DMS 273 (cell line): ENCODE data around the gene UCP3.
"Not testable (repeated sequence)": the region's sequence is repeated elsewhere in the genome, so short reads cannot be mapped to it uniquely, and the experiment has no call there.

Experiments used
- DNase-seq: peaks from one replicate; lab custom pipeline; 2025; ENCODE audit not compliant: unreplicated experiment; lab: John Stamatoyannopoulos, UW

UCP3 gene

GRCh38 chr11:74002832-74003231 lies 6.1 kb downstream of the UCP3 start:
- no peak for DNase-seq

- DNase-seq = no peak
Observed at GRCh38 chr11:74001822-74002286, 7.0 kb downstream of the UCP3 start.

- DNase-seq = no peak
Observed at GRCh38 chr11:74000307-74001133, 8.4 kb downstream of the UCP3 start.

- DNase-seq = no peak
Observed at GRCh38 chr11:73999581-74000306, 9.1 kb downstream of the UCP3 start.

GRCh38 chr11:73998846-73999575 lies 9.9 kb downstream of the UCP3 start:
- DNase-seq = no peak

GRCh38 chr11:73997120-73997770 lies 11.6 kb downstream of the UCP3 start:
- DNase-seq = no peak

- no peak for DNase-seq
Observed at GRCh38 chr11:73996161-73996747, 12.6 kb downstream of the UCP3 start.

- DNase-seq = no peak
Observed at GRCh38 chr11:73995731-73996130, 13.2 kb downstream of the UCP3 start.

GRCh38 chr11:73995247-73995646 lies 13.6 kb downstream of the UCP3 start:
- no peak for DNase-seq

- DNase-seq = no peak
Observed at GRCh38 chr11:73991471-73992006, 17.3 kb downstream of the UCP3 start.

- DNase-seq = no peak
Observed at GRCh38 chr11:73990730-73991129, 18.2 kb downstream of the UCP3 start.

- DNase-seq = no peak
Observed at GRCh38 chr11:73989156-73989555, 19.7 kb downstream of the UCP3 start.

GRCh38 chr11:73988227-73988626 lies 20.7 kb downstream of the UCP3 start:
- no peak for DNase-seq

GRCh38 chr11:73985661-73986060 lies 23.2 kb downstream of the UCP3 start:
- DNase-seq = not testable (repeated sequence)

GRCh38 chr11:73983741-73984538 lies 24.9 kb downstream of the UCP3 start:
- DNase-seq = peak; percentile 90

- peak; percentile 97 for DNase-seq
Observed at GRCh38 chr11:73982990-73983740, 25.7 kb downstream of the UCP3 start.

GRCh38 chr11:73982595-73982989 lies 26.3 kb downstream of the UCP3 start, which contains the start of gene UCP2:
Gene UCP2 (minus strand): TSS chr11:73982843. CDS start chr11:73978378, 4,465 bp downstream.
- peak; percentile 94 for DNase-seq

GRCh38 chr11:73981051-73981805 lies 27.7 kb downstream of the UCP3 start:
- DNase-seq = no peak
